Endothelial cell (in vitro differentiated cells): ENCODE measurements around the gene SNX27. TPM values are rescaled to one million over a fixed set of nuclear protein-coding genes. Genes with fewer than 3 reads are reported as not detected.
A peak's percentile ranks its signal among the peaks of the same experiment; 100 is the strongest.

ENCODE experiments used
- DNase-seq: peaks from one replicate; pipeline ENCODE4 v3.0.0; 2021; ENCODE audit warnings: low spot score
- H3K27ac Mint-ChIP-seq: one replicate; pipeline ENCODE4 v1.8.0; 2021; ENCODE audit warnings: mixed read lengths, inconsistent platforms; ENCODE audit not compliant: unreplicated experiment
- H3K27me3 Mint-ChIP-seq: one replicate; pipeline ENCODE4 v1.8.0; 2021; ENCODE audit warnings: mild to moderate bottlenecking, moderate library complexity, mixed read lengths, inconsistent platforms; ENCODE audit not compliant: unreplicated experiment
- H3K36me3 Mint-ChIP-seq: one replicate; pipeline ENCODE4 v1.8.0; 2021; ENCODE audit warnings: mild to moderate bottlenecking, low read depth, mixed read lengths, inconsistent platforms; ENCODE audit not compliant: unreplicated experiment
- H3K4me1 Mint-ChIP-seq: one replicate; pipeline ENCODE4 v1.8.0; 2021; ENCODE audit warnings: mild to moderate bottlenecking, mixed read lengths, inconsistent platforms; ENCODE audit not compliant: unreplicated experiment
- H3K4me3 Mint-ChIP-seq: one replicate; pipeline ENCODE4 v1.8.0; 2021; ENCODE audit warnings: mild to moderate bottlenecking, mixed read lengths, inconsistent platforms; ENCODE audit not compliant: unreplicated experiment
- H3K9me3 Mint-ChIP-seq: one replicate; pipeline ENCODE4 v1.8.0; 2021; ENCODE audit warnings: mixed read lengths, inconsistent platforms; ENCODE audit not compliant: unreplicated experiment
- CTCF ChIP-seq: fragments of 200-600 bp; sonication (generic); IDR thresholded peaks from one replicate; pipeline ENCODE4 v1.5.0; 2021; ENCODE audit warnings: antibody characterized with exemption; ENCODE audit not compliant: unreplicated experiment
- long read RNA-seq: library from polyadenylated mRNA; unstranded; transcript quantifications from one replicate; pipeline ENCODE4 v2.0.0, GENCODE V29; 2020; ENCODE audit not compliant: unreplicated experiment
- total RNA-seq: library from RNA; stranded (reverse); fragmentation: NEBNext Ultra II Directional; extraction: Animal tissue kit (Norgen Biotek cat#: 25700); gene quantifications from one replicate; pipeline ENCODE4 v1.2.1, GENCODE V29; 2021; ENCODE audit not compliant: unreplicated experiment

Gene SNX27
- total RNA-seq, result 28.9 TPM
- long read RNA-seq, full-length matches to known transcripts, result 3 of 8 reads
- long read RNA-seq, partial matches to known transcripts, result 1 of 8 reads
- long read RNA-seq, other reads (novel, unspliced or antisense), result 4 of 8 reads

- DNase-seq, result peak; percentile 92
- peaks cover 19% of the 10 kb centered on the region for H3K4me1 Mint-ChIP-seq
- peak within 1 kb of the TSS; percentile 88 for H3K27ac Mint-ChIP-seq
- peak within 1 kb of the TSS; percentile 99 for H3K4me3 Mint-ChIP-seq
- TF ChIP-seq CTCF, result no peak
- no peaks in the 10 kb centered on the region for H3K9me3 Mint-ChIP-seq
- peaks cover 5% of the 10 kb centered on the region for H3K27me3 Mint-ChIP-seq
- H3K36me3 Mint-ChIP-seq, result peaks cover 16% of the 10 kb centered on the region
Observed at GRCh38 chr1:151611832-151612500, at the start of gene SNX27. TSS of gene SNX27 (plus strand) at chr1:151612050. CDS start at chr1:151612202, 152 bp downstream.

GRCh38 chr1:151562661-151563060 is 49.2 kb upstream of the SNX27 start:
- Mint-ChIP-seq H3K27ac (no peak overlapping the region), H3K27me3 (peaks cover 2% of the 10 kb centered on the region), H3K4me3 (no peak overlapping the region), H3K4me1 (peaks cover 12% of the 10 kb centered on the region), H3K9me3 (no peaks in the 10 kb centered on the region), H3K36me3 (peaks cover 5% of the 10 kb centered on the region)
- no peak for TF ChIP-seq CTCF
- DNase-seq, result no peak

GRCh38 chr1:151563376-151563775 is 48.5 kb upstream of the SNX27 start:
- TF ChIP-seq CTCF, result no peak
- Mint-ChIP-seq H3K9me3 (no peaks in the 10 kb centered on the region), H3K4me1 (peaks cover 8% of the 10 kb centered on the region), H3K4me3 (no peak overlapping the region), H3K27me3 (peaks cover 2% of the 10 kb centered on the region), H3K36me3 (peaks cover 5% of the 10 kb centered on the region), H3K27ac (no peak overlapping the region)
- DNase-seq, result no peak

GRCh38 chr1:151565502-151566189 is 46.2 kb upstream of the SNX27 start:
- no peak for DNase-seq
- H3K4me3 Mint-ChIP-seq, result no peak overlapping the region
- H3K4me1 Mint-ChIP-seq, result no peaks in the 10 kb centered on the region
- no peak overlapping the region for H3K27ac Mint-ChIP-seq
- H3K27me3 Mint-ChIP-seq, result peaks cover 1% of the 10 kb centered on the region
- peaks cover 9% of the 10 kb centered on the region for H3K36me3 Mint-ChIP-seq
- no peak for TF ChIP-seq CTCF
- no peaks in the 10 kb centered on the region for H3K9me3 Mint-ChIP-seq

- H3K4me3 Mint-ChIP-seq, result no peak overlapping the region
- DNase-seq, result no peak
- no peak overlapping the region for H3K27ac Mint-ChIP-seq
- peaks cover 1% of the 10 kb centered on the region for H3K27me3 Mint-ChIP-seq
- H3K4me1 Mint-ChIP-seq, result no peaks in the 10 kb centered on the region
- TF ChIP-seq CTCF, result no peak
- no peaks in the 10 kb centered on the region for H3K9me3 Mint-ChIP-seq
- peaks cover 9% of the 10 kb centered on the region for H3K36me3 Mint-ChIP-seq
Observed at GRCh38 chr1:151568626-151569088, 43.2 kb upstream of the SNX27 start.
